BJ (cell line): ENCODE results near the gene EXOC7. TPM values are rescaled to one million over a fixed set of nuclear protein-coding genes. Genes with fewer than 3 reads are reported as not detected.

ENCODE experiments used
- CTCF ChIA-PET: fragments of 350-600 bp; formaldehyde crosslinking; extraction: SDS; loops from one replicate; lab custom pipeline; 2021; ENCODE audit warnings: antibody characterized with exemption, inconsistent platforms; lab: Yijun Ruan, JAX
- POLR2A ChIA-PET: fragments of 300-600 bp; sonication (Branson Sonifier 250); formaldehyde crosslinking; extraction: SDS; loops from one replicate; lab custom pipeline; 2021; ENCODE audit warnings: antibody characterized with exemption; lab: Charles Lee
- DNase-seq: peaks from one replicate; pipeline ENCODE4 v3.0.0-alpha.2; 2011; ENCODE audit warnings: low read depth
- H3K27me3 ChIP-seq: 2 replicates; pipeline ENCODE4 v1.6.0; 2011; ENCODE audit warnings: low read length; ENCODE audit not compliant: control insufficient read depth, insufficient read depth
- H3K36me3 ChIP-seq: 2 replicates; pipeline ENCODE4 v1.5.1; 2011; ENCODE audit warnings: low read length; ENCODE audit not compliant: control insufficient read depth, insufficient read depth
- H3K4me3 ChIP-seq: 2 replicates; pipeline ENCODE4 v1.5.1; 2011; ENCODE audit warnings: low read depth, mild to moderate bottlenecking, control low read depth, low read length
- polyA plus RNA-seq: library from polyadenylated mRNA; depleted of rRNA; stranded (reverse); fragments of >200 nt; gene quantifications from 2 replicates; pipeline ENCODE4 v1.2.3, GENCODE V29; 2011
- TF ChIP-seq, protein P1 (sequence below): IDR thresholded peaks from 2 replicates; pipeline ENCODE4 v1.5.1; 2011; ENCODE audit warnings: low read depth, mild to moderate bottlenecking, control low read depth, inconsistent platforms, low read length, moderate library complexity; ENCODE audit not compliant: insufficient read depth

EXOC7 gene
- polyA plus RNA-seq, 1 experiment = 122 TPM

- H3K36me3 ChIP-seq = no peaks in the 10 kb centered on the region
- H3K4me3 ChIP-seq = no peak overlapping the region
- ChIA-PET POLR2A (no interaction called here), CTCF (interaction anchor here (1.2 to 2.0 kb wide), 5 partner anchors 10 to 144 kb away, joined by 3 to 5 read pairs (median 3); no protein-coding TSS in a partner anchor)
- TF ChIP-seq, protein P1, sequence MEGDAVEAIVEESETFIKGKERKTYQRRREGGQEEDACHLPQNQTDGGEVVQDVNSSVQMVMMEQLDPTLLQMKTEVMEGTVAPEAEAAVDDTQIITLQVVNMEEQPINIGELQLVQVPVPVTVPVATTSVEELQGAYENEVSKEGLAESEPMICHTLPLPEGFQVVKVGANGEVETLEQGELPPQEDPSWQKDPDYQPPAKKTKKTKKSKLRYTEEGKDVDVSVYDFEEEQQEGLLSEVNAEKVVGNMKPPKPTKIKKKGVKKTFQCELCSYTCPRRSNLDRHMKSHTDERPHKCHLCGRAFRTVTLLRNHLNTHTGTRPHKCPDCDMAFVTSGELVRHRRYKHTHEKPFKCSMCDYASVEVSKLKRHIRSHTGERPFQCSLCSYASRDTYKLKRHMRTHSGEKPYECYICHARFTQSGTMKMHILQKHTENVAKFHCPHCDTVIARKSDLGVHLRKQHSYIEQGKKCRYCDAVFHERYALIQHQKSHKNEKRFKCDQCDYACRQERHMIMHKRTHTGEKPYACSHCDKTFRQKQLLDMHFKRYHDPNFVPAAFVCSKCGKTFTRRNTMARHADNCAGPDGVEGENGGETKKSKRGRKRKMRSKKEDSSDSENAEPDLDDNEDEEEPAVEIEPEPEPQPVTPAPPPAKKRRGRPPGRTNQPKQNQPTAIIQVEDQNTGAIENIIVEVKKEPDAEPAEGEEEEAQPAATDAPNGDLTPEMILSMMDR = no peak
- peaks cover 32% of the 10 kb centered on the region for H3K27me3 ChIP-seq
- no peak for DNase-seq
Measured at GRCh38 chr17:76135810-76136188, 32.2 kb upstream of the EXOC7 start.

- Histone ChIP-seq H3K4me3 (no peak overlapping the region), H3K36me3 (no peaks in the 10 kb centered on the region), H3K27me3 (peaks cover 26% of the 10 kb centered on the region)
- ChIA-PET CTCF (interaction anchor here (1.2 to 2.0 kb wide), 5 partner anchors 9 to 145 kb away, joined by 3 to 5 read pairs (median 3); no protein-coding TSS in a partner anchor), POLR2A (no interaction called here)
- TF ChIP-seq, protein P1 = no peak
- no peak for DNase-seq
Measured at GRCh38 chr17:76134911-76135809, 31.6 kb upstream of the EXOC7 start.

DNA sequence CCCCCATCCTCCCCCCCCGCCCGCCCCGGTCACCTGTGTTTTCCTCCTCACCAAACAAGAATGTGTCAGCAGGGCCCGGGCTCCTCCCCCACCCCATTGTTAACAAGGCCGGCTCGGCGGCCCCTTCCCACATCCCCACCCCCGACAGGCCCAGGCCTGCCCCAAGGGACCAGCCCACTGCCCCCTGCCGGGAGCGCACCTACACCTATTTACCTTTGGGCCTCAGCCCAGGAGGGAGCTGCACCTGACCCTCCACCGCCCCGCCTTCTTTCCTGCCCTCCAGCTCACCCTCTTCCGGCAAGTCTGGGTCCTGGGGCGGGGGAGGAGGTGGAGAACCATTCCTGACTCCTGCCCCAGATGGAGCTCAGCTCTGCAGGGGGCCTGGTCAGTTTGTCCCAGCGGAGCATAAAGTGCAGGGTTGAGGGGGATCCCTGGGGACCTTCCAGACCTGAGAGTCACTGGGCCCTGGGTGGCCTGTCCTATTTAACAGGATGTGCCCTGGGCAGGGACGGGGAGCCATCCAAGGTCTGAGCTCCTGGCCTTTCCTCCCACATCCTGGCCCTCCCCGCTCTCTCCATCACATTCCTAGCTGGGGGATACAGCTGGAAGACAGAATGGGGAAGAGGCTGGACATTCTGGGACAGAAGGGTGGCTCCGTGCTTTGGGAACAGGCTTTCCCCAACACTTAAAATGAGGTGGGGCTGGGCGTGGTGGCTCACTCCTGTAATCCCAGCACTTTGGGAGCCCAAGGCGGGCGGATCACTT, 29.2 kb upstream of the EXOC7 start:
- H3K27me3 ChIP-seq = peaks cover 9% of the 10 kb centered on the region
- no peaks in the 10 kb centered on the region for H3K36me3 ChIP-seq
- DNase-seq = no peak
- ChIA-PET CTCF (interaction anchor here (1.2 to 2.4 kb wide), 3 partner anchors 12 to 147 kb away, joined by 3 to 8 read pairs (median 8); no protein-coding TSS in a partner anchor), POLR2A (no interaction called here)
- TF ChIP-seq, protein P1 = no peak
- H3K4me3 ChIP-seq = no peak overlapping the region

DNA sequence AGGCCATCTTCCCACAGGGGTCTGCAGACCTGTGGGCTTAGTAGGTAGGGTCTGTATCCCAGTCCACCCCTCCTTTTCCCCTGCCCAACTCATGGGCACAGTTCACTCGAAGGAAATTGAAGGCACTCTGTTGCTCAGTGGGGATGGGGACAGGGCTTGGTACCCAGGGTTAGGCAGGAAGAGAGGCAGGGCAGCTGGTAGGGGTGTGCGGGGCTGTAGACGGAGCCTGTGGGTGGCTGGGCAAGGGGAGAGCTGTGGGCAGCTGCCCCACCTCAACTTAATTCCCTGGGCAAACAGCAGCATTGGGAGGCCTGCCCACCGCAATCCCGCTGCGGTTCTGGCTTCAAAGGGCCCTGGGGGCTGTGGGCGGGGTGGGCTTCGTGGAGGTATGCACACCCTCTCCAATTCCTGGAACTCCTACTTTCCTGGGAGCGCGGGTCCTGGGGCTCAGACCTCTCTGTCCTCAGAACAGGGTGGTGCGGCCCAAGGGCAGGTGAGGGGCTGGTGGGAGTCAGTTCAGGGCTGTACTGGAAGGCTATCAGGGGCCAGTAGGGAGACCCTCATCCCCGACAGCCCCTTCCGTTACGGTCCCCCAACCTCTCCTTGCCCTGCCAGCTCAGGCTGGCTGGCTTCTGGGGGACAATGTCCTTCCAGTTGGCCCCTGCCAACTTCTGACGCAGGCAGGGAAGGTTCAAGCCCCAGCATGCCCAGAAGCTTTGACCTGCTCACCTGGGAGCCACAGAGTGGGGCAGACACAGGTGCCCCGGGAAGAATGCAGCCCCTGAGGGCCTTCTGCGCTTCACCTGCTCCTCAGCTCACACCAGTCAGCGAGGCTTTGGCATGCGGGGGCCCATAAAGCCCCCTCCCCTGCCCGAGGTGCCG, 28.3 kb upstream of the EXOC7 start:
- CTCF ChIA-PET = interaction anchor here (1.1 to 2.4 kb wide), 4 partner anchors 11 to 148 kb away, joined by 3 to 8 read pairs (median 4); no protein-coding TSS in a partner anchor
- no peak for DNase-seq
- POLR2A ChIA-PET = no interaction called here

More for the DNA sequence above, 28.3 kb upstream of the EXOC7 start:
- Histone ChIP-seq H3K27me3 (peaks cover 8% of the 10 kb centered on the region), H3K36me3 (no peaks in the 10 kb centered on the region), H3K4me3 (no peak overlapping the region)
- TF ChIP-seq, protein P1 = no peak
